Measurements from ENCODE around the gene DKC1.

DKC1 gene

DNA sequence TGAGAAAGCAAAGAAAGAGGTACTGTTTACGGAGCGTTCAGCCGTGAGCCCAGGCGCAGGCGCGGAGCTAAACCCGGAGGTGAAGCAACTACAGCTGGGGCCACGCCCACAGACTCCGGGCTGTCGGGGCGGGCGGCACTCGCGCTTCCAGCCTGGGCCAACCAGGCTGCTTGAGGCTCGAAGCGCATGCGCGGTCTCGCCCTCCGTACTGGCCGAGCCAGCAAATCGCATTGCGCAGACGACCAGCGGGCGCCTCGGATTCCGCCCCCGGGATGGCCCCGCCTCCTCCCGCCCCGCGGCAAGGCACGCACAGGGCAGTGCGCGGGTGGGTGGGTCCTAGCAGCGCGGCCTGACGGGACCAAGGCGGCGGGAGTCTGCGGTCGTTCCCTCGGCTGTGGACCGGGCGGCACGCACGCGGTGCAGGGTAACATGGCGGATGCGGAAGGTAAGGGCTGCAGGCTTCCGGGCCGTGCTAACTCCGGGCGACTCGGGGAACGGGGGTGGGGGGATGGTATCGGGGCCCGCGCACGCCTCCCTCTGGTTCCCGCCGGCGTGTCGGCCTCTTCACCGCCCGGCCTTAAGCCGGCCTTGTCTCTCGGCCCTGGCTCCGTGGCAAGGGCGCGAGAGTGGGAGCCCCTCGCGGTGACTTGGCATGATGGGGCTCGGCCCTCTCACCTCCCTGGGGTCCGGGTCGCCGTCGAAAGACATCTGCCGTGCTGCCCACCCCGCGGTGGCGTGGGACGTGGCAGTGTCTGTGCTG, at the start of gene DKC1:
Gene DKC1 (plus strand): TSS at position 328 of the 760 bp plus-strand sequence. CDS start 102 bp downstream, at position 430.
- DNase-seq (ENCODE audit: low spot score): peak; percentile 94

DNA sequence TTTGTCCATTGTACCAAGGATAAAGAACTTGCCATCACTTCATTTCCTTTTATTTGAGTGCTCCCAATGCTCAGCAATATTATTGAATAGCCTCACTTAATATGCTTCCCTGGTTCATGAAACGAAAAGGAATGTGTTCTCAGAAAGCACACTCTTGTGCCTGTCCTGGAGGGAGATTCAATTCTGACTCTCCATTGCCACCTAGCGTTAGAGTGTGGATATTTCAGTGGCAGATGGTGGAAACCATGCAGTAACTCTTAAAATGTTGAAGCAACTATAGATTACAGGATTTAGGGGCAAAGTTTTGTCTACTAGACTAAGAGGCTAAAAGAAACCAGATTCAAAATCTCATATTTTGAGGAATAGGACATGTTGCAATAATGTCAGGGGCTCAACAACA, 47.7 kb upstream of the DKC1 start:
- peak; percentile 81 for DNase-seq (ENCODE audit: low spot score)

DNA sequence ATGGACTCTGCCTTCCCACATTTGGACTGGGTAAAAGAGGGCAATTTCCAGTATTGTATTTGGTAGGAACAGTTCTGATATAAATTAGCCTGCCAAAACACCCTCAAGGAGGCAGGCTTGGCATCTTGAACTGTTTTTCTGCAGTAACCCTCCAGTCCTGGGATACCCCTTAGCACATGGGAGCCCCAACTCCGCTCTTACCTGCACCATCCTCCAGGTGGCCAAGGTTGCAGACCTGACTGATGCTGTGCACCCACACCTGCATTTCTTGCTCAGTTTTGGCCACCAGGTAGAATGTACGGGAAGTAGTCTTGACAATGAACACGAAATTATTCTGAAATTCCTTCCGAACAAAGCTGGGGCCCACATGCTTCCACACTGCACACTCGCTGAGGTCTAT, 46.8 kb upstream of the DKC1 start:
- no peak for DNase-seq (ENCODE audit: low spot score)

GRCh38 chrX:154717824-154718223, 44.8 kb upstream of the DKC1 start:
- DNase-seq (ENCODE audit: low spot score): peak; percentile 52

DNA sequence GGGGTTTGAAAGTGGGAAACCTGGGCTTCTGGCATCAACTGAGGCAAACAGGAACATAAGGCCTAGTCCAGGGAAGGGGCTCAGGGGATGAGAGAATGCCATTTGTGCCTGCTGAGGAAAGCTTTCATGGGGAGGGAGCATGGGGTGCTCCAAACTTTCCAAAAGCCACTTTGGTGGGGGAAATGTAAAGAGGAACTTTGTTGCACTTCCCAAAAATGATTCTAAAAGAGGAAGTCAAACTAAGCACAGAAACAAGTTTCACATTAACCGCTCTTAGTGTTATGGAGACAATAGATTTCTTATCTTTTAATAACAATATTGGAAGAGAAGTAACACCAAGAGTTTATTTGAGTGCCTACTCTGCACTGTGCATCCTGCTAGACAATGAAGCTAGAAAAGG, 44.0 kb upstream of the DKC1 start:
- DNase-seq (ENCODE audit: low spot score): no peak

DNA sequence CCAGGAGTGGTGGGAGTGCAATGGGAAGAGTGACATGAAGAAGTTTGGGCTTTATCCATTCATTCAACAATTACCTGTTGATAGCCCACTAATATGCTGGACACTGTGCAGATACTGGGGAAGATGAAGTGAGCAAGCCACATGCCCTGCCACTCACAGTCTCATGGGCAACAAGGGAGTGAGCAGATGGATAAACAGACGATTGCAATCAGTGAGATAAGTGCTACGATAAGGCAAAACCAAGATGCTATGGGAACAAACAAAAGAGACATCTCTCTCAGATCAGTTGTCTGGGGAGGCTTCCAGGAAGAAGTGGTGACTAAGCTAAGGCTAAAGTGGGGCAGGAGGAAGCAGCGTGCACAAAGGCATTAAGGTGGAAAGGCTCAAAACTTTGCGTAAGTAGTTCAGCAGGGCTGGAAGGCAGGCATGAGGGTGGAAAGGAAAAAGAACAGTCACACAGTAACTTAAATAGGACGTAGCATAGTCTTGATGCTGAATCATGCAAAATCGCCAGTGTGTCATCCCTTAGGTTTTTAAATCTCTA, 43.5 kb upstream of the DKC1 start:
- DNase-seq (ENCODE audit: low spot score): no peak

DNA sequence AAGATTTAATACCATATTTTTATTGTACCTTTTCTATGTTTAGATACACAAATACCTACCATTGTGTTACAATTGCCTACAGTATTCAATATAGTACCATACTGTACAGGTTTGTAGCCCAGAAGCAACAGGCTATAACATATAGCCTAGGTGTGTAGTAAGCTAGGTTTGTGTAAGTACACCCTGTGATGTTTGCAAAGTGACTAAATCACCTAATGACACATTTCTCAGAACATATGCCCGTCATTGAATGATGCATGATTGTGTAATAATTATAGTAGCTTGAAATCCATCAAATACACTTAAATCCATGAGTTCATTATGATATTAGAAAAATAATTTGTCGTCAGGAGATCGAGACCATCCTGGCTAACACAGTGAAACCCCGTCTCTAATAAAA, 42.6 kb upstream of the DKC1 start:
- no peak for DNase-seq (ENCODE audit: low spot score)

DNA sequence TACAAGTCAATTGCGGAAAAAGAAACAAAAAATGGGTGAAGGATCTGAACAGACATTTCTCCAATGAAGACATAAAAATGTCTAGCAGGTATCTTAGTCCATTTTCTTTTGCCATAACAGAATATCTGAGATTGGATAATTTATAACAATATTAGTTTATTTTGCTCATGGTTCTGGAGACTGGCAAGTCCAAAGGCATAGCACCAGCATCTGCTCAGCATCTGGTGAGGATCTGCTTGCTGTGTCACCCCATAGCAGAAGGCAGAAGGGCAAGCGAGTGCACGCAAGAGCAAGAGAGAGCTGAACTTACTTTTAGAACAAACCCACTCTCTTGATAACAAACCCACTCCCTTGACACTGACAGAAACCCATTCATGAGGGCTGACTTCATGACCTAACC, 41.5 kb upstream of the DKC1 start:
- no peak for DNase-seq (ENCODE audit: low spot score)

GRCh38 chrX:154724993-154725756, 37.5 kb upstream of the DKC1 start:
- DNase-seq (ENCODE audit: low spot score): no peak

- DNase-seq (ENCODE audit: low spot score): no peak
Observed at GRCh38 chrX:154727418-154727817, 35.2 kb upstream of the DKC1 start.

GRCh38 chrX:154727871-154728270, 34.8 kb upstream of the DKC1 start:
- DNase-seq (ENCODE audit: low spot score): no peak

DNA sequence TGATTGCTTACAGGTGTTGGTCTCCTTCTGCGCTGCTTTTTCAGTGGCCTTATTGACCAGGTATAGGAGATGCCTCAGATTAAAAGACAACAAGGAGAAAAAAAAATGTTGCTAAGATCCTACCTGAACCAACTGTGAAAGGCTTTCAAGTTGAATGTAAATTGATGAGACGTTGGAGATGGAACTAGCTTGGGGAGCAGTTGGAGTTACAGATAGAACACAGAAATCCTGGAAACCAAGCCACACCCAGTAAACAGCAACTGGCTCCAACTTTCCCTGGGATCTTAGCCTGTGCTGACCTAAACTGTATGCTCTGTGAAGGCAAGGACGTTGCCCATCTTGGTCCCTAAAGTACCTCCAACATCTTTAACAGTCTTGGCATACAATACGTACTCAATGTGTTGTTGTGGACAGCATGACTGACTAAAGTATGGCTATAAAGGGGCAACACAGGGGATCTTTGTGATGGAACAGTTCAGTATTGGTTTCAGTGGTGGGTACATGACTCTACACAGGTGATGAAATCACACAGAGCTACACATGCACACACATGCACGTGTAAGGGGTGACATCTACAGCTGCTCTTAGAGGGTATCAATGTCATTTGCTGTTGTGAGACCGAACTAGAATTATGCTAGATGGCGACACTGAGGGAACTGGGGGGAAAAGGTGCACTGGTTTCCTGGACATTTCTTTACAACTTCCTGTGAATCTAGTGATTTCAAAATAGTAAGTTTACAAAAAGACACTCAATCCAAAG, 34.1 kb upstream of the DKC1 start:
- DNase-seq (ENCODE audit: low spot score): no peak

DNA sequence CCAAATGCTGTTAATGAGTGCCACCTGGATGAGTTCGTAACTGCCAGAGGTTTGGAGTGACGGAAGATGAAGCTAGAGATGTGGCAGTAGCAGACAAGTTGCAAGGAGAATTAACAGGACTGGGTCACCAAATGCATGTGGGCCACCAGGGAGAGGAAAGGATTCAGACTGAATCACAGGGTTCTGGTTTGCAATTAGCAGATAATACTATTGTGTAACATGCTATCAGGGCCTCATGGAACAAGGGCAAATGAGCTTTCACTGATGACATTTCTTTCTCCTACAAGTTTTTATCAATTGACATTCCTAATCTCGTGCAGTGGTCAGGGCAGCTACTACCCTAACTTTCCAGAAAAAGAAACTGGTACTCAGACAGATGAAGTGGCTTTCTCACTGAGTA, 33.2 kb upstream of the DKC1 start:
- no peak for DNase-seq (ENCODE audit: low spot score)

GRCh38 chrX:154730253-154730891, 32.3 kb upstream of the DKC1 start:
- no peak for DNase-seq (ENCODE audit: low spot score)

DNA sequence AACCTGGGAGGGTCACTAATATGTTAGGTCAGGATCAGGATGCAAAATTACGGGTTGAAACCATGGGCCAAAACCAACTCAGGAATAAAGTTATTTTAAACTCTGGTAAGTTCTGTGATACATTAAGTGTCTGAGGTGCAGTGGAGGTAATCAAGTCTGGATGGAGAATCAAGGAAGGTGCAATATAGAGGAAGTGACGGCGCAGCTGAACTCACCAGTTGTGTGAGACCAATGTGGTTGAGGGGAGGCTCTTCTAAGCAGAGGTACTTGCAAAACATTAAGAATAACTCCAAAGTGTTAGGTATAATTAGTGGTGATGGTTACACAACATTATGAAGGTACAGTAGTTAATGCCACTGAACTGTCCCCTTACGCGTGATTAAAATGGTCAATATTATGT, 31.5 kb upstream of the DKC1 start:
- DNase-seq (ENCODE audit: low spot score): no peak

GRCh38 chrX:154731881-154732280, 30.8 kb upstream of the DKC1 start:
- DNase-seq (ENCODE audit: low spot score): no peak

- no peak for DNase-seq (ENCODE audit: low spot score)
Observed at GRCh38 chrX:154732421-154733065, 30.1 kb upstream of the DKC1 start.

- no peak for DNase-seq (ENCODE audit: low spot score)
Observed at GRCh38 chrX:154733066-154733425, 29.6 kb upstream of the DKC1 start.

DNA sequence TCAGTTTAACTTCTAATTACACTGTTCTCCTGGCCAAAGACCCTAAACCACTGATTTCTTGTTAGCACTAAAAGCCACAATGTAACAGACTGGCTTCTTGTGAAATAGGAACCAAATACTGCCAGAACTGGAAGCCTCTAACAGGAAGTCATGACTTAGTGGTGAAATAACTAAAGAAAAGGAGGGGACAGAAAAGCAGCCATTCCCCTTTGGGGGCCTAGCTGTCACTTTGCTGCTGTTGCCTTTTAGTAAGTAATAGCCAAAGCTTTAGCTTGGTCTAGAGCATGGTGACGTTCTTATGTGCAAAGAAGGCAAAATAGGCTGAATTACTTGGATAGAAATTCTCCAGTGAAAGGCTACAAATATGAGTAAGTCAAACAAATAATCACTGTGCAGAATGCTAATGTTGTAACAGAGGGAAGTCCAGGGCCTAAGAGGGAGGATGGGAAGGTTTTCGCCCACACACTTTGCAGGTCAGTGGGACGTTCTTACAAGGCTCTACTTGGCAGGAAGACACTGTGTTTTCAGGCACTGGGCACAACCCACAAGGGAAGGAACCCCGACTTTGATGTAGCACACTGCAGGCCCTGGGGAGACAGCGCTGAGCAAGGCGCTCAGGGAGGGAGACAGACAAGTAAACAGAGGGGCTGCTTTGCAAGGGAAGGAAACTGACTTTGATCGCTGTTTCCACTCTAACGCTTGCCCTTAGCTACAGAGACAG, 28.4 kb upstream of the DKC1 start:
- peak; percentile 45 for DNase-seq (ENCODE audit: low spot score)

- no peak for DNase-seq (ENCODE audit: low spot score)
Observed at GRCh38 chrX:154735695-154736393, 26.8 kb upstream of the DKC1 start.
